Measurements from ENCODE around the gene CDH13.

GRCh38 chr16:83653785-83654184 is 1027.0 kb downstream of the CDH13 start:
- TF ChIP-seq CTCF (IDR thresholded peaks at IDR 0.05 in 4 of 5, conservative IDR thresholded peaks at IDR 0.05 in 1 of 5) (no peak), POLR2A (IDR thresholded peaks at IDR 0.05) (no peak)
